HK-2 (cell line): Measurements from ENCODE around the gene GSK3A.
"Not testable (repeated sequence)": the region's sequence is repeated elsewhere in the genome, so short reads cannot be mapped to it uniquely, and the experiment has no call there.

ENCODE experiments used
- DNase-seq: peaks from one replicate; pipeline ENCODE4 v3.0.0-alpha.2; 2018; ENCODE audit not compliant: unreplicated experiment

GSK3A gene

DNA sequence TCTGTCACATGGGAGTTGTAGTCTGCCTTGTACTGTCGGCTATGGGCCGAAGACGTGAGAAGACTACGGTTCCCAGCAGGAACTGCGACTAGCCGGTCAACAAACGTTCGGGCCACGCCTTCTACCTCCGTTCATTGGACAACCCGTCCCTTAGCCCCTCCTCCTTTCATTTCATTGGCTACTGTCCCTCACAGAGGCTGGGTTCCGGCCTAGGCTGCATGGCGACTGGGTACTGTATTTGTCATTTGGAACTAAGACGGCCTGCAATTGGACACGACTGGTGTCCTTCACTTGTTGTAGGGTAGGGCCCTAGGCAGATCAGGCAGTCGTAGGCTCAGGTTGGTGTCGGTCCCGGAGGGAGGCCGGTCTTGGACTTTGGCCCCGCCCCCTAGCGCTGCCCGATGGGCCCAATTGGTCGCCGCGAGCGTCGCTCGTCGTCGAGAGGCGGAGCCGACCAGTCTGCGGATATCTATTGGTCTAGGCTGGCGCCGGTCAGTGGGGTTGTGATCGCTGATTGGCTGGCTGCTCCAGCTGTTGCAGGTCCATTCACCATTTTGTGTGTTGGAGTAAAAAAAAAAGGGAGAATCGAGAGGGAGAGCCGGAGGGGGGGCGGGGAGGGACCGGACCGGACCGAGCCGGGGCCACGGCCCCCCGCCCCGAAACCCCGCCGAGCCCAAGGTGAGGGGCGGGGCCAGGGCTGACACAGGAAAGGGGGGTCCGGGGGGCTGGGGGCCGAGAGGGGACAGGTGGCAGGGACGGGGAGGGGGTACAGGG lies 26.5 kb upstream of the GSK3A start, which contains the start of gene CIC:
Gene CIC (plus strand): TSS at position 549 of the 774 bp plus-strand sequence. CDS start 2,532 bp downstream, outside the sequence.
- DNase-seq = peak; percentile 99

DNA sequence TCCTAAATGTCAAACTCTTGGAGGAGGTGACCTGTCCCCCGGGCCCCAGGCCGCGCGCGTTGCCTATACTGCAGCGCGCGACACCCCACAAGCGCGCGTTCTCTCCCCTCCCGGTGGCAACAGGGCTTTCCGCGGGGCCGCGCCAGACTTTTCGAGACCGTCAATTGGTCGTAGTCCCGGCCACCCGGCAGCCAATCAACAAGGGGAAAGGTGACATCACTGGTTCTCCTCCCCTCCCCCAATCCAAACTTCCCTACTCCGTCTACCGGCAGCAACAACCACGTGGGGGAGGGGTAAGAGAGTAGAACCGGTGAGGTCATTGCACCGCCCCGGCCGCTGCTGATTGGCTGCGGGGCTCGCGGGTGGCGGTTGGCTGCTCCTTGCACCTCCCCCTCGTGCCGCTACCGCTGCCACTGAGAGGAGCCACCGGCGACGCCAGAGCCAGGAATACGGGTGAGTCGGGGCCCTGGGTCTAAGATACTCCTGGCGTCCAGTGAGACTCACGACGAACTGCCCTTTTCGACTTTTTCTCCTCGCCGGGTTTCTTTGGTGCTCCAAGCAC lies 25.8 kb upstream of the GSK3A start:
- DNase-seq = peak; percentile 97

DNA sequence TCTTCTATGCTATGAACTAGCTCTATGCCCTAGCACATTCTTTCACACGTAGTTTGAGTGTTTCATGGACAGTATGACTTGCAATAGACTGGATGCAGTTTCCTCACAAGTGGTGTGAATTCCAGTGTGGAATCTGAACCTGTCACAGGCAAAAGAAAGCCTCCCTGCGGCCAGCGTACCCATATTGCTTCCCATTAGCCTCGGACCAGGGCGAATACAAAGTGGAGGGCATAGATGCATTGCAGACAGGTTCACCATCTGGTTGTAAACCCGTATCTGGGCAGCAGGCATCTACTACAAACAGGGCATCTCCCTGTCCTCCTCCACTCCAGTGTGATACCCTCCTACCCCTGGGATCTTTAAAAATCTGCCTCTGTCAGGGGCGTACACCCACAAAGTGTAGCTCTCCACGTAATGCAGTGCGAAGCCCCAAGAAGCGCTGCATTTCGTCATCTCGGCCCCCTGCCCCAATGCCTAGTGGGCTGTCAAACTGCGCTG lies 25.3 kb upstream of the GSK3A start:
- DNase-seq = no peak

DNA sequence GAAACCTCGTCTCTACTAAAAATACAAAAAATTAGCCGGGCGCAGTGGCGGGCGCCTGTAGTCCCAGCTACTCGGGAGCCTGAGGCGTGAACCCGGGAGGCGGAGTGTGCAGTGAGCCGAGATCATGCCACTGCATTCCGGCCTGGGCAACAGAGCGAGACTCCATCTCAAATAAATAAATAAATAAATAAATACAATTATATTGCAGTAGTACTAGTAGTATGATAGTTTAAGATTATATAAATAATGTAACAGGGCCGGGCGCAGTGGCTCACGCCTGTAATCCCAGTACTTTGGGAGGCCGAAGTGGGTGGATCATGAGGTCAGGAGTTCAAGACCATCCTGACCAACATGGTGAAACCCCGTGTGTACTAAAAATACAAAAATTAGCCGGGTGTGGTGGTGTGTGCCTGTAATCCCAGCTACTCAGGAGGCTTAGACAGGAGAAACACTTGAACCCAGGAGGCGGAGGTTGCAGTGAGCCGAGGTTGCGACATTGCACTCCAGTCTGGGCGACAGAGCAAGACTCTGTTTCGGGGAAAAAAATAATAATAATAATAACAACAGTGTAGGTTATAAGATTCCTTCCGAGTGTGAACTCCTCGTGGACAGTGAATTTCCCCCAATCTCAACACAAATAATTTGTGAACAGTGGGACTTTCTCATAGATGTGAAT lies 24.7 kb upstream of the GSK3A start:
- not testable (repeated sequence) for DNase-seq

DNA sequence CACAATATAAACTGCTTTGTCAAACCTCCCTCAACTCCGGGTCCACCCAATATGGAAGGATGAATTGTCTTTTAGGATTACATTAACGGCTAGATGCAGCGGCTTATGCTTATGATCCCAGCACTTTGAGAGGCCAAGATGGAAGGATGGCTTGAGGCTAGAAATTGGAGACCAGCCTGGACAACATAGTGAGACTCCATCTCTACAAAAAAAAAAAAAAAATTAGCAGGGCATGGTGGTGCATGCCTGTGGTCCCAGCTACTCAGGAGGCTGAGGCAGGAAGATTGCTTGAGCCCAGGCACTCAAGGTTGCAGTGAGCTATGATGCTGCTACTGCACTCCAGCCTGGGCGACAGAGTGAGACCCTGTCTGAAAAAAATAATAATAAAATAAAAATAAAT lies 23.7 kb upstream of the GSK3A start:
- not testable (repeated sequence) for DNase-seq

DNA sequence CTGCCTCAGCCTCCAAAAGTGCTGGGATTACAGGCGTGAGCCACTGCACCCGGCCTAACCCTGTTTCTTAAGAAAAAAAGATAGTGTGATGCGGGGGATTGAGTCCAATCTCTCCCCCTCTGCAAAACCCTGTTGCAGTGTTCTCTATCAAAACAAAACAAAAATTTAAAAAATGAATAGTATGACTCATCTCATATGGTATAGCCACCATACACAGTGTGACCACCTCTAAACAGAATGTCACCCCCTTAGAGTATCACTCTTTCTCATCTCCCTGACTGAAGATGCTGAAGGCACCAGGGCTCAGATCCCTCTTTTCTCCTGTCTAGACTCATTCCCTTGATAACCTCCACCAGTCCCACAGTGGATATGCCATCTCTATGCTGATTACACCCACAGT lies 19.4 kb upstream of the GSK3A start:
- no peak for DNase-seq

DNA sequence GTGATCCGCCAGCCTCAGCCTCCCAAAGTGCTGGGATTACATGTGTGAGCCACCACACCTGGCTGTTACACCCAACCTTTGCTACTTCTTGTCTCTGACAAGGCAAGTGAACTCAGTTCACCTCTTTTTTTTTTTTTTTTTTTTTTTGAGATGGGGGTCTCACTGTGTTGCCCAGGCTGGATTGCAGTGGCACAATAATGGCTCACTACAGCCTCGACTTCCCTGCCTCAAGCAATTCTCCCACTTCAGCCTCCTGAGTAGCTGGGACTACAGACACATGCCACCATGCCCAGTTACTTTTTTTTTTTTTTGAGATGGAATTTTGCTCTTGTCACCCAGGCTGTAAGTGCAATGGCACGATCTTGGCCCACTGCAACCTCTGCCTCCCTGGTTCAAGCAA lies 15.4 kb upstream of the GSK3A start:
- DNase-seq = not testable (repeated sequence)

DNA sequence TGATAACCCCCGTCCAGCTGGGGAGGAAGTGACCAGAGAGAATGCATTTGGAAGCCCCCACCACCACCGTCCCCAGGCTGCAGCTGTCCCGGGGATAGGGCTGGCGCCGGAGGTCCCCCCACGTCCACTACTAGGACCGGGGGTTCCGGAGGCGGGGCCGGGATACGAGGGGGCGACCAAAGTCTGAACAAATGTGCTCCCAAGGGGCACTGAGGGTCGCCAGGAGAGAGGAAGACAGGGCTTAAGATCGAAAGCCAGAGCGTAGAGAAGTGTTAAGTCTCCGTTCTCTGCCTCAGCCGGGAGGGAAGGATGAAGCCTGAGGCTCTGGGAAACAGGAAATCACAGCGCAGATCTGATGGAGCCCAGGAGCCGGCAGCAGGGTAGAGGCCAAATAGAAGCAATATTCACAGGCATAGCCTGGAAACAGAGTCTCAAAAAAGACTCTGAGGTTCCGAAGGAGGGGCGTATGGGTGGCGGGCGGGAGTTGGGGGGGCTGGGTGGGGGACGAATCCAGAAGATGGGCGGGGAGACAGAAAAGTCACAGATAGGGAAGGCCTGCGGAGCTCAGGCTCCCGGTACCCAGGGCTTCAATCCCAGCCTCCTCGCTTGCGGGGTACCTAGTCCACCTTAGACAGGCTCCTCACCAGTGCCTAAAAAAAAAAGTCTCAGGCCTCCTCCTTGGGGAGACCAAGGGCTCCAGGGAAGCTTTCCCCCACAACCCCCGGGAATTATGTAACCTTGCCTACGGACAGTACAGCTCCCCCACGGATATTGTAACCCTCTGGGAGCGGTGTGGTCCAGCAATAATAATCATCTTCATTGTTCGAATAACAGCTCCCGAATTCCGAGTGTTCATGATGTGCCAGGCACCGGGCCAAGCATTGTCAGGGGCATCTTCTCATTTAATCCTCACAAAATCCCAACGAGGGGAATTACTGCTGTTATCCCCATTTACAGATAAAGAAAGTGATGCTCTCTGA lies 13.7 kb upstream of the GSK3A start:
- DNase-seq = peak; percentile 39

DNA sequence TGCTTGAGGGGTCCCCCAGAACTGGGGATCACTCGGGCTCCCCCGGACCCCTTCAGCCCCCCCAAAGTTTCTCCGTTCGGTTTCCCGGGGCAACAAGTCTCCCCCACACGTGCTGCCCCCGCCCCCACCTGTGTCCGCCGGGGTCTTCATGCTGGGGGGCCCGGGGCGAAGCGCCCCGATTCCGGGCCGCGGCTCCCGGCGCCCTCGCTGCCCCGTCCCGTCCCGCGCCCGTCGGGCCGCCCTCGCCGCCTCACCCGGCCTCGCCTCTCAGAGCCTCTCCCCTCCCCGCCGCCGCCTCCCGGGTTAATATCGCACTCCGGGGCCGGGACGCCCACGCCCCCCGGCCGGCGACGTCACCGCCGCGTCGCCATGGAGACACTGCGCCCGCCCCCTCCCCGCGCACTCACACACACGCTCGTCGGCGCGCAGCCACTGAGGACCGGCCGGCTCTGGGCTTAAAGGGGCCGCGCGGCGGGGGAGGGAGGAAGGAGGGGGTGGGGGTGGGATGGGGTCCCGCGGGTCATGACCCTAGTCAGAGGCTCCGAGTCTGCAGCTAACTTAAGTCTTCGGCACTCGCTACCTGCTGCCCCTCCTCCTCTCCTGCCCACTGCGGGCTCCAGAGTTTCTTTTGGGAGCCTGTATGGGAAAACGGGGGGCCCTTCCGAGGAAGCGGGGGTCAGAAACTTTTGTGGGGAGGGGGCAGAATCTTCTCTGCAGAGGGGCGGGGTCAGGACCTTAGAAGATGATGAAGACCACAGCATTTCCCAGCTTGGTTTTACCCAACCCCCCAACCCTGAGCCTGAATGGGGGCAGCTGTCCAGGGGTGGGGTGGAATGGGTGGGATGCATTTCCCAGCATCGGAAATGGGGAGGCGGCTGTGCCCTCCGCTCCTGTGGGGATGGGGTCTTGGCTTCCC lies 12.7 kb upstream of the GSK3A start, which contains the start of gene ERF:
Gene ERF (minus strand): TSS at position 279 of the 916 bp plus-strand sequence. CDS start 129 bp downstream, at position 150.
- DNase-seq = peak; percentile 95

DNA sequence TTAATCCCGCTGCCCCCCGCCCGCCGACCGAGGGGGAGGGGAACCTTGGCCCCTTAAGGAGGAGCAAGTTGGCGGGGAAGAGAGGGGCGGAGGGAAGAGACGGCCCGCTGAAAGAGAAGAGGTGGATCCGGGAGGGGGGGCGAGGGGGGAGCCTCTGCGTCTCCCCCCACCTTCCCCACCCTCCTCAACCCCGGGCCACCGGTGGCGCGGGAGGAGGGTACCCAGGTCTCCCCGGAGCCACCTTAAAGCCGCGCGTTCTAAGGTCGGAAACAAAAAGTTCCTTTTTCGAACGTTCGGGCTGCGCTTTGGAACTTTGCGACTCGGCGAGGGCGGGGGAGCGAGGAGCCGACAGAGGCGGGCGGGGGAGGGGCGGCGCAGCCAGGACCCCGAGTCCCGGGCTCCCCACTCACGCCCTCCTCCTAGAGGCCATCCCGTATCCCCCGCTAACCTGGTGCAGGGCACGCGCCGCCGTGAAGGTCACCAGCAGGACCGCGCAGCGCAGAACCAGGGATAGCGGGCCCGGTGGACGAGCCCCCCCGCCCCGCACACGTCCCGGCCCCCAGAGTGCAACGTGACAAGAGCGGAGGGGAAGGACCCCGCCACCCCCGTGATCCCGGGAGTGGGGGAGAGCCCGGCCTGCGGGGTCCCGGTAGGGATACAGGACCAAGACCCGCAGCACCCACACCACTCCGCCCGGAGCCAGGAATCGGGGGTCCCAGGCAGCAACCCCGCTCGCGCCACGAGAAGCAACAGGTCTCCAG lies 11.9 kb upstream of the GSK3A start:
- peak; percentile 59 for DNase-seq

DNA sequence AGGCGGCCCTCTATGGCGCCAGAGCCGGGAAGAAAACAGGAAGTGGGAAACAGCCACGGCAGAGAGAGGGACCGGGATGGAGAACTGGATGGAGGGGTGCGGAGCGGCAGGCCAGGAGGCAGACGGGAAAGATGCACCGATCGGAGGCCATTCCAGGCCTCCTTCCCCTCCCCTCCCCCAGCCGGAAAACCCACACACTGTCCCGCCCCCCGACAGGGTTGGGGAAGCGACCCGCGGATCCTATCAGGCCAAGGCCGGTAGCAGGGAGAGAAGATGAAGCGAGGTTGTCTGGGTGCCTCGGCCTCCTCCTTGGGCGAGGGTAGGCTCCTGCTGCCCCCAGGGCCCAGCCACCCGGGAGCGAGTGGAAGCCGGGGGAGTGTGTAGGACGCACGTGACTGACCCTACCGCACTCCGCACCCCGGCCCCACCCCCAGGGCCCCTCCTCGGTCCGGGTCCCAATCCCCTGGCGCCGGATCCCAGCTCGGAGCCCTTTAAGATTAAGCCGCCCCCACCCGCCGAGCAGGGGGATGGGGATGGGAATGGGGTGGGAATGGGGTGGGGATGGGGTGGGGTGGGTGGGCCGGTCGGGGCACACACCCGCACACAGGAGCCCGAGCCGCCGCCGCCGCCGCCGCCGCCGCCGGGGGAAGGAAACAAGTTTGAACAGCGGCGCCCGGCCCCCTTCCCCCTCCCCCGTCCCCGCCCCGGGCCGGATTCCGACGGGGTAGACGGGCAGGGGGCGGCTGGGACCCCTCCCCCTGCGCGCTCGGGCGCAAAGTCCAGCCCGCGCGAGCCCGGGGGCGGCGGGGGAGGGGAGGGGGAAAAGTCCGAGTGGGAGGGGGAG lies 11.1 kb upstream of the GSK3A start:
- DNase-seq = peak; percentile 52

DNA sequence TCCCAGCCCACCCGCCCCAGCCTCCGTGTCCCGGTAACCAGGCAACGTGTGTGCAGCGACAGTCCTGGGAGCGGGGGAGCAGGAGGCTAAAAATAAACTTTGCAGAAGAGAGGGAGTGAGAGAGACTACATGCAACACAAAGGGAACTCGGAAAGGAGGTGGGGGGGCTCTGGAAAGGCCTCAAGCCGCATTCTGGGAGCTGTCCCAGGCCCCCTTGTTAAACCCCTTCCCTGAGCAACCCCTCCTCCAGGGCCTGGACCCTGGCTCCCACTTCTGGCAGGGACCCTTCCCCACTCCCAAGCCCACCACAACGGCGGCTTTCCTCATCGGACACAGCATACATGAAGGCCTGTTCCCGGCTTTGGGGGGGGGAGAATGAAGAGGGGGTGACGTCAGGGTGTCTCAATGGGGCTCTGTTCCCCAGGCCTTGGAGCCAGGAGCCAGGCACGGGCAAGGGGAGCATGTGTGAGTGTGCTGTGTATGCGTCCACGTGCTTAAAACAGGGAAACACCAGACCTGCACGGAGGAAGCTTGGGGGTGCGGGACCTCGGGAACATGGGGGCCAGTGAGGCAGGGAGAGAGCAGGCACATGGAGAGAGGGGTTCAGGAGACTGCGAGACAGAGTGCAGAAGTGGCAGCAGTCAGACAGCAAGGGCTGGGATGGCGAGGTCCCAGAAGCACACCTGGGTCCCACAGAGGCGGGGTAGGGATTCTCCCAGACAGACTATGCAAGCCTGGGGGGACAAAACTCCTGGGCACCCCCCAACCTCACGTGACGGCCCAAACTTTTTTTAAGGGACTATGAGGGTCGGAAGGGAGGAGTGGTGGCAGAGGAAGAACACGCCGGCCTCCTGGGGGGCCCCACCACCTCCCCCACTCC lies 10.2 kb upstream of the GSK3A start:
- no peak for DNase-seq

DNA sequence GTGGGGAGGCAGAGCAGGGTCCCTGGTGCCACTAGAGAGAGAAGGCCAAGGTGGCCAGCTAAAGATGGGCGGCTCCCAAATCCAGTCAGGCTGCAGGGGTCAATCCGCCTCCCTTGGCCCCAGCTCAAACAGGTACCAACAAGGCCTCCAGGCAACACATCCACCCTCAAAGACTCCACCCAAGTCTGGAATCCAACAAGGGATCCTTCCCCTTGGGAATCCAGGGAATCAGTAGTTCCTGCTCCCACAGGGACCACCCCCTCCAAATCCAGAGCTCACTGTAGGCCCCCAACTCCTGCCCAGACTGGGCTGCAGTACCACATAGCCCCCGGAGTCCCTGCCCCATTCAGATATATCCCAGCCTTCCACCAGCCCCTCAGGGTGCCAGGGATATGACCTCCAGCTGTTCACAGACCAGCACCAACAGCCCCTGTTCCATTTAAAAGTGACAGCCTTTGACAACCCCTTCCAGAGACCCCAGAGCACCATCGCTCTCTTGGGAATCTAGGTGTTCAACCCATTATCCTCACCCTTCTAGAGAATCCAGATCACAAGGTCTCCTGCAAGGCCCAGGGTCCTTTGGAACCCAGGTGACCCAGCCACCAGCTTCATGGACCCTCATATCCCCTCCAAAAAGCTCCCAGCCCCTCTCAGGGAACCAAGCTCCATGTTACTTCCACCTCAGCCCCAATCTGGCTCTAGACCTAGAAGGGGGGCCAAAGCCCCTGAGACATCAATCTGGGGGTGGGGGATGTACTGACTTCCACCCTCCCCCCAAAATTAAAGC lies 9.4 kb upstream of the GSK3A start:
- no peak for DNase-seq

DNA sequence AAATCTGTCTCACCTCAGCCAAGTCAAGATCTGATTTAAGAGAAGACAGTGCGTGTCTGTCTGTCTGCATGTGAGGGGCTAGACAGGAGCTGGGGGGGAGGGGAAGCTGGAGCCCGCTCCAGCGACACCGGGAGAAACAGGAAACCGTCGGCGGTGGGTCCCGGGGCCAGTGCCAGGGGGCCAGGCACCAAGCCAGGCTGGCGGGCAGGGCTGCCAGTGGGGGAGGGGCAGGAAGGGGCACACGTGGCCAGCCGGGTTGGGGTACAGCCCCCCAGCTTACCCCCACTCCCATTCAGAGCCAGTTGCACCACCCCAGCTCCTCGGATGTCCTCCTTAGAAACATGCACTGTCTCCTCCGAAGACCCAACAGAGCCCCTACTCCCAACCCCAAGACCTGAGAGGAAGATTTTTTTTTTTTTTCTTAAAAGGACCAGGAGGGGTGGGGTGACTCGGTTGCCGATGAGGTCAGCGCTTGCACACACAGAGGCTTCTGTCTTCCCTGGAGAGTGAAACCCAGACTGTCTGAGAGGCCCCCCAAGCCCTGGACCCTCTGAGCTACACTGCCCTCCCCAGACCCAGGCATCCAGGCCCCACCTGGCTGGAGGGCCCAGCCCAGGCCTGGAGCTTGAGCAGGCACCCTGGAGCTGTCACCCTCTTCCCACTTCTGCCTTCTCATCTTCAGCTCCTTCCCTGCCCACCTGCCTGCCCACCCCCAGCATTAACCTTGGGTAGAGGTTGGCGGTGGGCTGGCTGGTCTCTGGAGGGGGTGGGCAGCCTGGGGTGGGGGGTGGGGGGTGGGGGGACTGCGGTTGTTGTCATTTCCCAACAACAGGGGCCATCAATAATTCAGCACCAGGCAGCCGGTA lies 8.5 kb upstream of the GSK3A start:
- no peak for DNase-seq

DNA sequence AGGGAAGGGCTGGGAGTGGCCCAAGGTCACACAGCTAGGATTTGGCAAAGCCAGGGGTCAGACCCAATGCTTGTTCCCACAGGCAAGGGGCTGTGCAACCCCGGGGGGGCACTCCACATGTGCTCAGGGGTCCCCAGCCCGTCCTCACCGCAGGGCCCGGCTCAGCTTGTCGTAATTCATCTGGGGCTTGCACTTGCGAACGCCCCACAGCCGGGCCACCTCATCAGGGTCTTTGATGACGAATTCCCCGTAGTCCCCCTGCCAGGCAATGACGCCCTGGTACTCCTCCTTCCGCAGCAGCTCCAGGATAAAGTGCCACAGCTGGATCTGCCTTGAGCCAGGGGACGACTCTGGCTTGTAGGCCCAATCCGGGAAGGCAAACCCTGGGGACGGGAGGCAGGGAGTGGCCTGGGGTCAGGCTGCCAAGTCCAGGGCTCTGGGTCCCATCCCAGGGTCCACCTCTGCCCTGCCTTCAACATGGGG lies 7.8 kb upstream of the GSK3A start:
- no peak for DNase-seq

DNA sequence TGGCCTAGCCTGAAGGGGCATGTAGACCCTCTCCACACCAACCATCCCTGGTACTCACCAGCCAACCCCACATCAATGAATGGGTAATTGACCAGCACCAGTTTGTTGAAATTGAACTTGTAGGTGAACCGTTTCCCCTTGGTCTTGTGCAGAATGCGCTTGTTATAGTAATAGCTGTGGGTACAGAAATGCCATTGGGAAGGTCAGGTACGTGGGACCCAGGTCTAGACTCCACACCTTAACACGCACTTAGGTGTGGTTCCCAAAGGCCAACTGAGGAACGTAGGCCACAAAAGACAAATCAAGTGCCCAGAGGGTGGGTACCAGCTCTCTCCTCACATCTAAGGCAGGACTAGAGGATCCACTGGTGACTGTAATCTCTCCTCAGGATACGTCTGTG lies 7.4 kb upstream of the GSK3A start:
- DNase-seq = no peak
